ENCODE data around the gene NOVA1. TPM values are rescaled to one million over a fixed set of nuclear protein-coding genes. Genes with fewer than 3 reads are reported as not detected.

Gene NOVA1
- total and polyA plus RNA-seq, 2 of the 4 experiments (the other 2 are of a cell fraction), result 0.90 to 3.0 TPM

DNA sequence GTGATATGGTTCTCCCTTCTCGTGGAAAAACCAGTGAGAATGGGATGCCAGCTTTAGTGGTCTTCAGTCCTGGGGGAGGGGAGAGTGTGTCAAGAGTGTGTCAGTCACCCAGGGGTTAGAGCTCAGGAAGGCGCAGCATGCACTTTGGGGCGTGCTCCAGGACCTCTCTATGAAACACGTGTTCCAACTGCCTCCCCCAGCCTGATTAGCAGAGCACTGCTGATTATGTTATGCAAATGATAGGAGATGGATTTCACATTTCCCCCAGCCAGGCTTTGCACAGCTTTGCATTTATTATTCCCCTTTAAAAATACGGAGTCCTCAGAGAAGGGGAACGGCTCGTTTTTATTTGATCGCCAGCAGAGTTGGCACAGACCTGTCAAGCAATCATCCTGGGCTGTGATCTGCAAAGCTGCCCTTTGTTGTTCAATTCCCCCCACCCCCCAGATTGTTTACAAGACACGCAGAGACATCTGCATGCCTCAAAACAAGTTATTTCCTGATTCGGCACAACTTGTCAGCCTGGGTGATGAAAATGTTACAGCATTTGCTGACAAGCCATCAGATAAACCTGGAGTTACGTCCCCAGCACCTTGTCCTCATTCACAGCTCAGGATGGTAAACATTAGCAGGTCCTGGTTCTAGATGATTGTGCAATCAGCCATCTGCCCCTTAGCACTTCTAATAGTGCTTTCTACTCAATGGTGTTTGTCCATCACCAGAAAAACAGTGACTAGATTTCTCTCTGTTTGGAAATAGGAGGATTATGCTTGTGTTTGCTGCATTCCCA, 196.5 kb downstream of the NOVA1 start:
- H3K9me3 ChIP-seq (ENCODE audit: control insufficient read depth, insufficient read depth, low read length), result no peaks in the 10 kb centered on the region
- no peak overlapping the region for H3K14ac ChIP-seq (replicated peaks; ENCODE audit: low read depth, low read length)
- intact Hi-C loops (cut with micrococcal nuclease) (no loop called here), dilution Hi-C loops (cut with HindIII; ENCODE audit: low sequenced_read_pairs, unreplicated experiment) (no loop called here), in situ Hi-C loops (cut with MboI; ENCODE audit: low sequenced_read_pairs) (no loop called here)
- no peak overlapping the region for H4K91ac ChIP-seq (ENCODE audit: insufficient read depth, low read depth, low read length)
- no peak overlapping the region for H2AFZ ChIP-seq (replicated peaks; ENCODE audit: low read length, poor library complexity)
- no peak overlapping the region for H3K18ac ChIP-seq (ENCODE audit: low read depth, low read length)
- no peak overlapping the region for H4K5ac ChIP-seq (ENCODE audit: low read depth, low read length)
- H3K9ac ChIP-seq (ENCODE audit: low read depth, low read length), result no peak overlapping the region
- no peak overlapping the region for H2BK5ac ChIP-seq (ENCODE audit: low read depth, low read length, poor library complexity, severe bottlenecking)
- no peak overlapping the region for H2AK5ac ChIP-seq (ENCODE audit: low read depth, low read length)
- no peak overlapping the region for H3K4me3 ChIP-seq (ENCODE audit: insufficient read depth, low read depth, low read length)
- no peaks in the 10 kb centered on the region for H3K79me1 ChIP-seq (ENCODE audit: low read depth in 1 of 2, low read length in 2 of 2)
- no peak overlapping the region for H2AK9ac ChIP-seq (replicated peaks; ENCODE audit: low read depth, low read length, poor library complexity)
- no peak for TF ChIP-seq FOS (IDR thresholded peaks at IDR 0.05; ENCODE audit: low read depth, low read length)
- no peak for TF ChIP-seq NFE2L2 (IDR thresholded peaks at IDR 0.05; ENCODE audit: low read depth, low read length)
- TF ChIP-seq MAZ (IDR thresholded peaks at IDR 0.05; ENCODE audit: borderline replicate concordance, low read depth, low read length), result no peak
- TF ChIP-seq BHLHE40 (IDR thresholded peaks at IDR 0.05; ENCODE audit: low read depth, low read length), result no peak
- TF ChIP-seq, protein P1, sequence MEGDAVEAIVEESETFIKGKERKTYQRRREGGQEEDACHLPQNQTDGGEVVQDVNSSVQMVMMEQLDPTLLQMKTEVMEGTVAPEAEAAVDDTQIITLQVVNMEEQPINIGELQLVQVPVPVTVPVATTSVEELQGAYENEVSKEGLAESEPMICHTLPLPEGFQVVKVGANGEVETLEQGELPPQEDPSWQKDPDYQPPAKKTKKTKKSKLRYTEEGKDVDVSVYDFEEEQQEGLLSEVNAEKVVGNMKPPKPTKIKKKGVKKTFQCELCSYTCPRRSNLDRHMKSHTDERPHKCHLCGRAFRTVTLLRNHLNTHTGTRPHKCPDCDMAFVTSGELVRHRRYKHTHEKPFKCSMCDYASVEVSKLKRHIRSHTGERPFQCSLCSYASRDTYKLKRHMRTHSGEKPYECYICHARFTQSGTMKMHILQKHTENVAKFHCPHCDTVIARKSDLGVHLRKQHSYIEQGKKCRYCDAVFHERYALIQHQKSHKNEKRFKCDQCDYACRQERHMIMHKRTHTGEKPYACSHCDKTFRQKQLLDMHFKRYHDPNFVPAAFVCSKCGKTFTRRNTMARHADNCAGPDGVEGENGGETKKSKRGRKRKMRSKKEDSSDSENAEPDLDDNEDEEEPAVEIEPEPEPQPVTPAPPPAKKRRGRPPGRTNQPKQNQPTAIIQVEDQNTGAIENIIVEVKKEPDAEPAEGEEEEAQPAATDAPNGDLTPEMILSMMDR (conservative IDR thresholded peaks at IDR 0.05; ENCODE audit: low read depth, low read length), result no peak
- TF ChIP-seq CEBPB (IDR thresholded peaks at IDR 0.05; ENCODE audit: low read depth, low read length), result peak; percentile 69
- H4K8ac ChIP-seq (ENCODE audit: low read depth in 2 of 2, low read length in 2 of 2), result no peak overlapping the region
- H3K9me1 ChIP-seq (ENCODE audit: insufficient read depth, low read length), result no peaks in the 10 kb centered on the region
- no peak overlapping the region for H3K27ac ChIP-seq (ENCODE audit: insufficient read depth, low read length)
- 7% methylated on average over 5 of the region's 11 CpGs; no CpG with 5 or more reads in 1 of the 2 experiments for WGBS, 2 experiments (ENCODE audit: extremely low coverage in 2 of 2, insufficient read length in 1 of 2)
- H2BK20ac ChIP-seq (ENCODE audit: low read depth, low read length), result no peak overlapping the region
- ATAC-seq (ENCODE audit: low read depth) (no peak), DNase-seq (no peak)
- H2BK120ac ChIP-seq (ENCODE audit: low read depth, low read length), result no peak overlapping the region
- H3K4ac ChIP-seq (ENCODE audit: low read depth, low read length), result no peak overlapping the region
- H2BK15ac ChIP-seq (ENCODE audit: low read depth, low read length), result no peak overlapping the region
- no peak overlapping the region for H3K56ac ChIP-seq (ENCODE audit: extremely low read depth, insufficient read depth, low read length)
- no TSS peak for BruUV-seq (replicated peaks)
- no peak overlapping the region for H3K23ac ChIP-seq (ENCODE audit: low read depth, low read length)
- no peaks in the 10 kb centered on the region; the same call in 1 of the 2 replicates for H3K27me3 ChIP-seq (ENCODE audit: control insufficient read depth, insufficient read depth, low read length)
- no peaks in the 10 kb centered on the region for H4K20me1 ChIP-seq (ENCODE audit: insufficient read depth, low read length)
- no peaks in the 10 kb centered on the region for H3K4me1 ChIP-seq (ENCODE audit: control insufficient read depth, insufficient read depth, low read length)
- CTCF ChIA-PET, result no interaction called here
- POLR2A ChIA-PET (ENCODE audit: unreplicated experiment), result no interaction called here
- H3K36me3 ChIP-seq (ENCODE audit: control insufficient read depth, insufficient read depth, low read length), result no peaks in the 10 kb centered on the region
- H3K4me2 ChIP-seq (ENCODE audit: low read depth, low read length), result no peak overlapping the region
